Coronary artery (tissue), 2 donors: ENCODE results near the gene FRMD7.
"Not testable (repeated sequence)": the region's sequence is repeated elsewhere in the genome, so short reads cannot be mapped to it uniquely, and the experiment has no call there.

Experiments
- DNase-seq: peaks from one replicate; pipeline ENCODE4 v3.0.0-alpha.2; 2017; ENCODE audit warnings: low spot score
- H3K27ac ChIP-seq, 2 donors: fragments of 200-600 bp; sonication (generic); one replicate each; pipeline ENCODE4 v1.5.1; 2016 to 2019
- H3K4me3 ChIP-seq: fragments of 200-600 bp; sonication (generic); 2 replicates; pipeline ENCODE4 v1.5.1; 2016; ENCODE audit warnings: mild to moderate bottlenecking, moderate library complexity
- CTCF ChIP-seq: fragments of 200-600 bp; sonication (generic); IDR thresholded peaks from one replicate; pipeline ENCODE4 v1.5.1; 2019; ENCODE audit warnings: antibody characterized with exemption

FRMD7 gene

GRCh38 chrX:132127743-132128142, at the start of gene FRMD7:
Gene FRMD7, minus strand, starts transcription at chrX:132128020. Its CDS starts 176 bp downstream, at chrX:132127844.
- no peak for TF ChIP-seq CTCF
- DNase-seq, result no peak
- Histone ChIP-seq H3K27ac (no peak within 1 kb of the TSS), H3K4me3 (no peak within 1 kb of the TSS)

GRCh38 chrX:132173647-132174046, 45.8 kb upstream of the FRMD7 start:
- no peak for TF ChIP-seq CTCF
- no peak overlapping the region for H3K4me3 ChIP-seq
- H3K27ac ChIP-seq, result no peak overlapping the region
- DNase-seq, result no peak

- no peak for DNase-seq
- no peak for TF ChIP-seq CTCF
- H3K4me3 ChIP-seq, result no peak overlapping the region
- H3K27ac ChIP-seq, result no peak overlapping the region
These were observed 44.1 kb upstream of the FRMD7 start for GRCh38 chrX:132171881-132172280.

GRCh38 chrX:132171478-132171877, 43.7 kb upstream of the FRMD7 start:
- Histone ChIP-seq H3K27ac (no peak overlapping the region), H3K4me3 (no peak overlapping the region)
- no peak for DNase-seq
- no peak for TF ChIP-seq CTCF

GRCh38 chrX:132169554-132169953, 41.7 kb upstream of the FRMD7 start:
- TF ChIP-seq CTCF, result no peak
- no peak for DNase-seq
- no peak overlapping the region for H3K27ac ChIP-seq
- no peak overlapping the region for H3K4me3 ChIP-seq

GRCh38 chrX:132165651-132166050, 37.8 kb upstream of the FRMD7 start:
- TF ChIP-seq CTCF, result no peak
- DNase-seq, result no peak
- no peak overlapping the region for H3K27ac ChIP-seq
- H3K4me3 ChIP-seq, result no peak overlapping the region

GRCh38 chrX:132165005-132165404, 37.2 kb upstream of the FRMD7 start:
- TF ChIP-seq CTCF, result no peak
- no peak overlapping the region for H3K4me3 ChIP-seq
- DNase-seq, result no peak
- no peak overlapping the region for H3K27ac ChIP-seq

- H3K27ac ChIP-seq, H3K4me3 ChIP-seq, DNase-seq: not testable (repeated sequence)
These were observed 35.3 kb upstream of the FRMD7 start for GRCh38 chrX:132163094-132163493.
